GM23338 (cell line): ENCODE measurements around the gene ODF2L. TPM values are rescaled to one million over a fixed set of nuclear protein-coding genes. Genes with fewer than 3 reads are reported as not detected.

ENCODE experiments used
- ATAC-seq: fragments of 200-7000 bp; cut with Tn5 transposase; 3 replicates; pipeline ENCODE4 v1.9.1; 2020
- DNase-seq: peaks from one replicate; pipeline ENCODE4 v3.0.0-alpha.2; 2015; ENCODE audit warnings: low spot score
- H2AFZ ChIP-seq: fragments of 200-600 bp; sonication (generic); 2 replicates; pipeline ENCODE4 v1.8.0; 2016; ENCODE audit warnings: antibody characterized with exemption, mild to moderate bottlenecking, moderate library complexity
- H3F3A ChIP-seq: fragments of 200-600 bp; sonication (generic); replicated peaks from 2 replicates; pipeline ENCODE4 v1.8.0; 2017; ENCODE audit warnings: antibody characterized with exemption, mixed run types, low read depth
- H3K27ac ChIP-seq: fragments of 200-600 bp; sonication (generic); 2 replicates; pipeline ENCODE4 v1.6.1; 2016; ENCODE audit warnings: low read depth
- H3K27me3 ChIP-seq: fragments of 200-600 bp; sonication (generic); 2 replicates; pipeline ENCODE4 v1.8.0; 2016; ENCODE audit warnings: mild to moderate bottlenecking, mixed run types, moderate library complexity; ENCODE audit not compliant: insufficient read depth
- H3K36me3 ChIP-seq: fragments of 200-600 bp; sonication (generic); 2 replicates; pipeline ENCODE4 v1.8.0; 2016; ENCODE audit warnings: mild to moderate bottlenecking; ENCODE audit not compliant: insufficient read depth
- H3K4me1 ChIP-seq: fragments of 200-600 bp; sonication (generic); 2 replicates; pipeline ENCODE4 v1.8.0; 2016; ENCODE audit warnings: mild to moderate bottlenecking, moderate library complexity; ENCODE audit not compliant: insufficient read depth
- H3K4me2 ChIP-seq: fragments of 200-600 bp; sonication (generic); 2 replicates; pipeline ENCODE4 v1.7.1; 2017; ENCODE audit warnings: mixed run types
- H3K4me3 ChIP-seq: fragments of 200-600 bp; sonication (generic); 2 replicates; pipeline ENCODE4 v1.6.1; 2016; ENCODE audit warnings: mixed run types
- H3K79me2 ChIP-seq: fragments of 200-600 bp; sonication (generic); replicated peaks from 2 replicates; pipeline ENCODE4 v1.8.0; 2017; ENCODE audit warnings: mild to moderate bottlenecking; ENCODE audit not compliant: insufficient read depth
- H3K9me2 ChIP-seq: fragments of 200-600 bp; sonication (generic); 2 replicates; pipeline ENCODE4 v1.8.0; 2017; ENCODE audit not compliant: insufficient read depth
- H4K20me1 ChIP-seq: fragments of 200-600 bp; sonication (generic); replicated peaks from 2 replicates; pipeline ENCODE4 v1.8.0; 2017; ENCODE audit warnings: mild to moderate bottlenecking; ENCODE audit not compliant: insufficient read depth
- H3K27ac Mint-ChIP-seq: 2 replicates; pipeline ENCODE4 v1.8.0; 2020; ENCODE audit warnings: inconsistent platforms, mild to moderate bottlenecking, moderate library complexity, mixed read lengths
- H3K27me3 Mint-ChIP-seq: 3 replicates; pipeline ENCODE4 v1.8.0; 2022; ENCODE audit warnings: low read depth, mild to moderate bottlenecking, moderate library complexity, mixed read lengths, inconsistent platforms; ENCODE audit not compliant: insufficient read depth, poor library complexity
- H3K36me3 Mint-ChIP-seq: 3 replicates; pipeline ENCODE4 v1.8.0; 2021; ENCODE audit warnings: low read depth, mild to moderate bottlenecking, inconsistent platforms, moderate library complexity, mixed read lengths
- H3K4me1 Mint-ChIP-seq: 3 replicates; pipeline ENCODE4 v1.8.0; 2020; ENCODE audit warnings: mild to moderate bottlenecking, inconsistent platforms, mixed read lengths
- H3K4me3 Mint-ChIP-seq: 3 replicates; pipeline ENCODE4 v1.8.0; 2021; ENCODE audit warnings: moderate library complexity, mild to moderate bottlenecking, inconsistent platforms, mixed read lengths
- H3K9me3 Mint-ChIP-seq: 3 replicates; pipeline ENCODE4 v1.8.0; 2020; ENCODE audit warnings: moderate library complexity, mild to moderate bottlenecking, inconsistent platforms, mixed read lengths
- CREB1 ChIP-seq: fragments of 250-450 bp; sonication (Bioruptor Pico); IDR thresholded peaks from 2 replicates; pipeline ENCODE4 v1.5.0; 2020; ENCODE audit warnings: low read depth, mild to moderate bottlenecking, moderate library complexity
- CTCF ChIP-seq, 2 experiments: fragments of 200-600 bp in 1 of 2; sonication (generic) in 1 of 2; conservative IDR thresholded peaks; 2 replicates each; pipeline versions ENCODE4 v1.5.1 to v1.6.1; 2016 to 2017; ENCODE audit warnings: antibody characterized with exemption in 2 of 2, low read depth in 2 of 2, mild to moderate bottlenecking in 2 of 2, moderate library complexity in 1 of 2
- ETS1 ChIP-seq: IDR thresholded peaks from 2 replicates; pipeline ENCODE4 v1.6.1; 2016; ENCODE audit warnings: antibody characterized with exemption
- EZH2 ChIP-seq: fragments of 200-600 bp; sonication (generic); IDR thresholded peaks from one replicate; pipeline ENCODE4 v1.8.0; 2017; ENCODE audit warnings: antibody characterized with exemption, mild to moderate bottlenecking, low read depth; ENCODE audit not compliant: unreplicated experiment
- JUNB ChIP-seq: IDR thresholded peaks from one replicate; pipeline ENCODE4 v1.6.1; 2016; ENCODE audit warnings: antibody characterized with exemption; ENCODE audit not compliant: unreplicated experiment
- REST ChIP-seq: IDR thresholded peaks from one replicate; pipeline ENCODE4 v1.6.1; 2018; ENCODE audit warnings: antibody characterized with exemption; ENCODE audit not compliant: unreplicated experiment
- ZNF331 ChIP-seq: fragments of 250-450 bp; sonication (Bioruptor Pico); IDR thresholded peaks from 2 replicates; pipeline ENCODE4 v1.5.0; 2020; ENCODE audit warnings: low read depth, mild to moderate bottlenecking, moderate library complexity
- ZNF462 ChIP-seq: fragments of 250-450 bp; sonication (Bioruptor Pico); IDR thresholded peaks from 2 replicates; pipeline ENCODE4 v1.5.0; 2020; ENCODE audit warnings: mild to moderate bottlenecking, moderate library complexity
- polyA plus RNA-seq: library from polyadenylated mRNA; unstranded; fragments of >200 nt; fragmentation: Nextera tagmentation; extraction: Ambion mirVana; gene quantifications from 2 replicates; pipeline ENCODE4 v1.2.1, GENCODE V29; 2016
- total RNA-seq: library from RNA; depleted of rRNA; stranded (reverse); fragments of >200 nt; shearing (Covaris generic); gene quantifications from 2 replicates; pipeline ENCODE4 v1.2.3, GENCODE V29; 2014

ODF2L gene
- total and polyA plus RNA-seq, 2 experiments from 2014 or later = 29.8 to 51.5 TPM

GRCh38 chr1:86345042-86345441 lies 51.1 kb downstream of the ODF2L start (continued):
- TF ChIP-seq ETS1 (no peak), EZH2 (no peak)

- Mint-ChIP-seq H3K27ac (no peak overlapping the region), H3K27me3 (no peaks in the 10 kb centered on the region), H3K4me3 (no peak overlapping the region), H3K9me3 (peaks cover 6% of the 10 kb centered on the region; the same call in 2 of the 3 replicates), H3K36me3 (peaks cover 5% of the 10 kb centered on the region; the same call in 2 of the 3 replicates), H3K4me1 (no peaks in the 10 kb centered on the region)
- Histone ChIP-seq H3K9me2 (no peaks in the 10 kb centered on the region), H3F3A (no peaks in the 10 kb centered on the region), H3K4me1 (no peaks in the 10 kb centered on the region), H4K20me1 (no peaks in the 10 kb centered on the region), H3K36me3 (no peaks in the 10 kb centered on the region), H3K27me3 (no peaks in the 10 kb centered on the region), H2AFZ (peak overlapping the region; percentile 24; the same call in 1 of the 2 replicates), H3K4me2 (no peak overlapping the region), H3K79me2 (no peaks in the 10 kb centered on the region), H3K27ac (no peak overlapping the region), H3K4me3 (no peak overlapping the region)
- DNase-seq (no peak), ATAC-seq (no peak)
- TF ChIP-seq CTCF (conservative IDR thresholded peaks at IDR 0.05; ENCODE audit: low read depth in 2 of 2) (no peak), JUNB (no peak), CREB1 (CRISPR knock-in tag) (no peak), ZNF462 (CRISPR knock-in tag) (no peak), REST (no peak), ZNF331 (CRISPR knock-in tag) (no peak)
Observed at GRCh38 chr1:86339906-86340305, 56.2 kb downstream of the ODF2L start.
